K562 (cell line): Measurements from ENCODE around the gene GRB10.

Experiments
- EZH2 ChIP-seq: IDR thresholded peaks from 2 replicates; pipeline ENCODE4 v1.6.1; 2012; ENCODE audit warnings: low read depth, mild to moderate bottlenecking, inconsistent platforms, low read length, borderline replicate concordance
- L3MBTL2 ChIP-seq: fragments of 450-650 bp; IDR thresholded peaks from 2 replicates; pipeline ENCODE4 v1.6.1; 2016; ENCODE audit warnings: mild to moderate bottlenecking, moderate library complexity
- MCM5 ChIP-seq: fragments of 450-650 bp; IDR thresholded peaks from 2 replicates; pipeline ENCODE4 v1.6.1; 2016; ENCODE audit warnings: low read depth
- NCOA2 ChIP-seq, 2 experiments: fragments of 450-650 bp; IDR thresholded peaks; 2 replicates each; pipeline ENCODE4 v1.6.1; 2018; ENCODE audit warnings: mild to moderate bottlenecking in 2 of 2, moderate library complexity in 1 of 2; ENCODE audit not compliant: partially characterized antibody in 2 of 2
- NR3C1 ChIP-seq: sonication (generic); formaldehyde crosslinking; IDR thresholded peaks from 2 replicates; pipeline ENCODE4 v1.8.1; 2022; ENCODE audit warnings: missing genetic modification reagents
- RBFOX2 ChIP-seq: fragments of 200-400 bp; formaldehyde crosslinking; IDR thresholded peaks from 2 replicates; pipeline ENCODE4 v1.6.1; 2017; ENCODE audit warnings: low read depth, mild to moderate bottlenecking, low read length, moderate library complexity
- RFX5 ChIP-seq: IDR thresholded peaks from 2 replicates; pipeline ENCODE4 v1.6.1; 2011; ENCODE audit warnings: low read depth, mild to moderate bottlenecking, improper control_type of control experiment, low read length
- RHOXF2B ChIP-seq: fragments of 250-450 bp; sonication (Bioruptor Pico); conservative IDR thresholded peaks from 2 replicates; pipeline ENCODE4 v1.5.1; 2021
- XRCC5 ChIP-seq: fragments of 200-400 bp; formaldehyde crosslinking; IDR thresholded peaks from 2 replicates; pipeline ENCODE4 v1.6.1; 2017; ENCODE audit warnings: low read depth, mild to moderate bottlenecking, low read length
- ZBTB17 ChIP-seq: fragments of 450-650 bp; formaldehyde crosslinking; IDR thresholded peaks from 2 replicates; pipeline ENCODE4 v1.4.0; 2020; ENCODE audit warnings: mild to moderate bottlenecking
- TF ChIP-seq, protein P1 (sequence below), 3 experiments: IDR thresholded peaks in 2 of 3; conservative IDR thresholded peaks in 1 of 3; 2 replicates each; pipeline ENCODE4 v1.5.1; 2011 to 2012; ENCODE audit warnings: low read length in 3 of 3, mild to moderate bottlenecking in 3 of 3, control low read depth in 2 of 3, improper control_type of control experiment in 1 of 3, inconsistent platforms in 1 of 3, low read depth in 1 of 3, mixed read lengths in 1 of 3, moderate library complexity in 1 of 3; ENCODE audit not compliant: insufficient read depth in 2 of 3
- TF ChIP-seq, protein P2 (sequence below): sonication (generic); formaldehyde crosslinking; IDR thresholded peaks from 2 replicates; pipeline ENCODE4 v1.8.0; 2022; ENCODE audit warnings: mild to moderate bottlenecking, missing genetic modification reagents, borderline replicate concordance

DNA sequence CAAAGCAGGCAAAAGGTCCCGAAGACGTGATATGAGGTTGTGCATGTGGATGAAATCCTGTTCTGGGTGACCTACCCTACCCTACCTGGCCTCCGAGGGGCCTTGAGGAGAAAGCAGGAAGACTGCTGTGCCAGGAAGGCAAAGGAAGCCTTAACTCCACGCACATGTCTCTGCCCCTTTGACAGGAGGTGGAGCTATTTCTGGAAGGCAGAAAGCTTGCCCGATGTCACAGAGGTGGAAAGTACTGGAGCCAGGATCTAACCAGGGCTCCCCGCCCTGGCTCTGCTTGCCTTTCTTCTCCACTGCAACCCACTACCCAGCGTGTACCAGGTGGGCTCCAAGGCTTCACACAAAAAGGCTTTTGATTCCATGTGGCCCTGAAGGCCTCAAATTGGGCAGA is 151.1 kb downstream of the GRB10 start:
- TF ChIP-seq, protein P1, sequence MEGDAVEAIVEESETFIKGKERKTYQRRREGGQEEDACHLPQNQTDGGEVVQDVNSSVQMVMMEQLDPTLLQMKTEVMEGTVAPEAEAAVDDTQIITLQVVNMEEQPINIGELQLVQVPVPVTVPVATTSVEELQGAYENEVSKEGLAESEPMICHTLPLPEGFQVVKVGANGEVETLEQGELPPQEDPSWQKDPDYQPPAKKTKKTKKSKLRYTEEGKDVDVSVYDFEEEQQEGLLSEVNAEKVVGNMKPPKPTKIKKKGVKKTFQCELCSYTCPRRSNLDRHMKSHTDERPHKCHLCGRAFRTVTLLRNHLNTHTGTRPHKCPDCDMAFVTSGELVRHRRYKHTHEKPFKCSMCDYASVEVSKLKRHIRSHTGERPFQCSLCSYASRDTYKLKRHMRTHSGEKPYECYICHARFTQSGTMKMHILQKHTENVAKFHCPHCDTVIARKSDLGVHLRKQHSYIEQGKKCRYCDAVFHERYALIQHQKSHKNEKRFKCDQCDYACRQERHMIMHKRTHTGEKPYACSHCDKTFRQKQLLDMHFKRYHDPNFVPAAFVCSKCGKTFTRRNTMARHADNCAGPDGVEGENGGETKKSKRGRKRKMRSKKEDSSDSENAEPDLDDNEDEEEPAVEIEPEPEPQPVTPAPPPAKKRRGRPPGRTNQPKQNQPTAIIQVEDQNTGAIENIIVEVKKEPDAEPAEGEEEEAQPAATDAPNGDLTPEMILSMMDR (IDR thresholded peaks at IDR 0.05 in 2 of 3, conservative IDR thresholded peaks at IDR 0.05 in 1 of 3; ENCODE audit: insufficient read depth in 2 of 3, low read depth in 1 of 3, low read length in 3 of 3) = no peak
- TF ChIP-seq RHOXF2B (CRISPR knock-in tag) (no peak), EZH2 (no peak), L3MBTL2 (no peak), NR3C1 (no peak), RFX5 (no peak), RBFOX2 (no peak), MCM5 (no peak), XRCC5 (no peak), ZBTB17 (CRISPR knock-in tag) (no peak), NCOA2 (IDR thresholded peaks at IDR 0.05; ENCODE audit: partially characterized antibody in 2 of 2) (no peak)
- TF ChIP-seq, protein P2, sequence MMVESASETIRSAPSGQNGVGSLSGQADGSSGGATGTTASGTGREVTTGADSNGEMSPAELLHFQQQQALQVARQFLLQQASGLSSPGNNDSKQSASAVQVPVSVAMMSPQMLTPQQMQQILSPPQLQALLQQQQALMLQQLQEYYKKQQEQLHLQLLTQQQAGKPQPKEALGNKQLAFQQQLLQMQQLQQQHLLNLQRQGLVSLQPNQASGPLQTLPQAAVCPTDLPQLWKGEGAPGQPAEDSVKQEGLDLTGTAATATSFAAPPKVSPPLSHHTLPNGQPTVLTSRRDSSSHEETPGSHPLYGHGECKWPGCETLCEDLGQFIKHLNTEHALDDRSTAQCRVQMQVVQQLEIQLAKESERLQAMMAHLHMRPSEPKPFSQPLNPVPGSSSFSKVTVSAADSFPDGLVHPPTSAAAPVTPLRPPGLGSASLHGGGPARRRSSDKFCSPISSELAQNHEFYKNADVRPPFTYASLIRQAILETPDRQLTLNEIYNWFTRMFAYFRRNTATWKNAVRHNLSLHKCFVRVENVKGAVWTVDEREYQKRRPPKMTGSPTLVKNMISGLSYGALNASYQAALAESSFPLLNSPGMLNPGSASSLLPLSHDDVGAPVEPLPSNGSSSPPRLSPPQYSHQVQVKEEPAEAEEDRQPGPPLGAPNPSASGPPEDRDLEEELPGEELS (CRISPR knock-in tag) = no peak
